ENCODE data around the gene INPP5A. TPM values are rescaled to one million over a fixed set of nuclear protein-coding genes. Genes with fewer than 3 reads are reported as not detected.

Gene INPP5A
- total RNA-seq, 1 donor from 2014 or later = 30.6 TPM

DNA sequence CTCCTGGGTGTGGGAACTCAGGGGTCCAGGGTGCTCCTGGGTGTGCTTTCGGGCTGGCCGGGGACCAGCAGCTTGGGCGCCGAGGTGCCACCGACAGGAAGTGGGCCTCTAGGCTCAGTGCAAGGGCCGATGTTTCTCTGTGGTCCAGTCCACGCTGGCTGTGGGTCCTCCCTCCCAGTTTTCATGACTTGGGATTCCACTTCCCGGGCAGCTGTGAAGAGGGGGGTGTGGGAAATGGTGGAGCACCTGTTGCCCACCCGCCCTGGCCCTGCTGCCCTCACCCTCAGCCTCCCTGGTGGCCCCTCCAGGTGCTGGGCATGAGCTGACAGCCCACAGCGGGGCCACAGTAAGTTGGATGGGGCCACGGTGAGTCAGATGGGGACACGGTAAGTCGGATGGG, 189.8 kb downstream of the INPP5A start:
- peaks cover 33% of the 10 kb centered on the region for H3K36me3 Mint-ChIP-seq (ENCODE audit: insufficient read depth)
- peaks cover 4% of the 10 kb centered on the region for H3K9me3 Mint-ChIP-seq (ENCODE audit: low read depth)
- H3K27ac Mint-ChIP-seq = no peak overlapping the region

DNA sequence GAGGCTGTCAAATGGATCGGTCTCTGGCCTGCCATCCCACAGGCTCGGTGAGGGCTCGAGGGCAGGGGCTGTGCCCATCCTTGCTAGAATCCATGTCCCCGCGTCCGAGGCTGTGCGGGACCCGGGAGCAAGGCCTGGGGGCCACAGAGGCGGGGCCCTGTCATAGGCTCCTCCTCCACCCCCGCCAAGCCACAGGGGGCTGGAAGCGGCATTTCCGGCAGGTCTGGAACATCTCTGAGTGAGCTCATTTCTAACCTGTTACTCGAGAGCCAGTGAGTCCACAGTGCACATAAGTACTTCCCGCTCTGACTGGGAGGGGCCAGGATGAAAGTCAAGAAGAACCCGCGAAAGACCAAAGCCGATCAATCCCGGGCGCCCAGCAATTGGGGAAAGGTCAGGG, 190.7 kb downstream of the INPP5A start:
- no peak overlapping the region for H3K27ac Mint-ChIP-seq
- TF ChIP-seq, protein P1, sequence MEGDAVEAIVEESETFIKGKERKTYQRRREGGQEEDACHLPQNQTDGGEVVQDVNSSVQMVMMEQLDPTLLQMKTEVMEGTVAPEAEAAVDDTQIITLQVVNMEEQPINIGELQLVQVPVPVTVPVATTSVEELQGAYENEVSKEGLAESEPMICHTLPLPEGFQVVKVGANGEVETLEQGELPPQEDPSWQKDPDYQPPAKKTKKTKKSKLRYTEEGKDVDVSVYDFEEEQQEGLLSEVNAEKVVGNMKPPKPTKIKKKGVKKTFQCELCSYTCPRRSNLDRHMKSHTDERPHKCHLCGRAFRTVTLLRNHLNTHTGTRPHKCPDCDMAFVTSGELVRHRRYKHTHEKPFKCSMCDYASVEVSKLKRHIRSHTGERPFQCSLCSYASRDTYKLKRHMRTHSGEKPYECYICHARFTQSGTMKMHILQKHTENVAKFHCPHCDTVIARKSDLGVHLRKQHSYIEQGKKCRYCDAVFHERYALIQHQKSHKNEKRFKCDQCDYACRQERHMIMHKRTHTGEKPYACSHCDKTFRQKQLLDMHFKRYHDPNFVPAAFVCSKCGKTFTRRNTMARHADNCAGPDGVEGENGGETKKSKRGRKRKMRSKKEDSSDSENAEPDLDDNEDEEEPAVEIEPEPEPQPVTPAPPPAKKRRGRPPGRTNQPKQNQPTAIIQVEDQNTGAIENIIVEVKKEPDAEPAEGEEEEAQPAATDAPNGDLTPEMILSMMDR (IDR thresholded peaks at IDR 0.05; ENCODE audit: unreplicated experiment) = no peak
- H3K4me3 Mint-ChIP-seq (ENCODE audit: low read depth) = no peak overlapping the region
- H3K27me3 Mint-ChIP-seq = no peaks in the 10 kb centered on the region
- no peaks in the 10 kb centered on the region for H3K9me3 Mint-ChIP-seq (ENCODE audit: low read depth)
- peaks cover 8% of the 10 kb centered on the region for H3K4me1 Mint-ChIP-seq (ENCODE audit: low read depth)
- H3K36me3 Mint-ChIP-seq (ENCODE audit: insufficient read depth) = peaks cover 27% of the 10 kb centered on the region
- DNase-seq (ENCODE audit: low spot score, unreplicated experiment) = no peak

More for the DNA sequence above, 189.8 kb downstream of the INPP5A start:
- TF ChIP-seq, protein P1 (IDR thresholded peaks at IDR 0.05; ENCODE audit: unreplicated experiment) = no peak
- DNase-seq (ENCODE audit: low spot score, unreplicated experiment) = no peak
- Mint-ChIP-seq H3K4me1 (ENCODE audit: low read depth) (peaks cover 8% of the 10 kb centered on the region), H3K27me3 (no peaks in the 10 kb centered on the region), H3K4me3 (ENCODE audit: low read depth) (no peak overlapping the region)

DNA sequence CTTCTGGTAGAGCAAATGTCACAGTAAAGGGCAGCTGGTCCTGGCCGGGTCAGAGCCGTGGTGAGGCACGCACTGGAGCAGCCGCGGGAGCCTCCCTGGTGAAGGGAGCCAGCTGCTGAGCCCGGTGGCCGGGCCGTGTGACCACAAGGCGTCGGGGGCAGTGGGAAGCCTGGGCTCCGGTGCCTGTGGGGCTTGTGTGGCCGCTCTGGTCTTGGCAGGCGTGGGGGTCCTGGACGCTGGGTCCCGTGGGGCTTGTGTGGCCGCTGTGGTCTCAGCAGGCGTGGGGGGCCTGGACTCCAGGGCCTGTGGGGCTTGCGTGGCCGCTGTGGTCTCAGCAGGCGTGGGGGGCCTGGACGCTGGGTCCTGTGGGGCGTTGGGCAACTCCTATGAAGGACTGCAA, 191.2 kb downstream of the INPP5A start:
- Mint-ChIP-seq H3K4me3 (ENCODE audit: low read depth) (no peak overlapping the region), H3K27ac (no peak overlapping the region), H3K27me3 (no peaks in the 10 kb centered on the region), H3K4me1 (ENCODE audit: low read depth) (peaks cover 8% of the 10 kb centered on the region), H3K36me3 (ENCODE audit: insufficient read depth) (peaks cover 26% of the 10 kb centered on the region), H3K9me3 (ENCODE audit: low read depth) (no peaks in the 10 kb centered on the region)
- TF ChIP-seq, protein P1 (IDR thresholded peaks at IDR 0.05; ENCODE audit: unreplicated experiment) = no peak
- DNase-seq (ENCODE audit: low spot score, unreplicated experiment) = no peak

DNA sequence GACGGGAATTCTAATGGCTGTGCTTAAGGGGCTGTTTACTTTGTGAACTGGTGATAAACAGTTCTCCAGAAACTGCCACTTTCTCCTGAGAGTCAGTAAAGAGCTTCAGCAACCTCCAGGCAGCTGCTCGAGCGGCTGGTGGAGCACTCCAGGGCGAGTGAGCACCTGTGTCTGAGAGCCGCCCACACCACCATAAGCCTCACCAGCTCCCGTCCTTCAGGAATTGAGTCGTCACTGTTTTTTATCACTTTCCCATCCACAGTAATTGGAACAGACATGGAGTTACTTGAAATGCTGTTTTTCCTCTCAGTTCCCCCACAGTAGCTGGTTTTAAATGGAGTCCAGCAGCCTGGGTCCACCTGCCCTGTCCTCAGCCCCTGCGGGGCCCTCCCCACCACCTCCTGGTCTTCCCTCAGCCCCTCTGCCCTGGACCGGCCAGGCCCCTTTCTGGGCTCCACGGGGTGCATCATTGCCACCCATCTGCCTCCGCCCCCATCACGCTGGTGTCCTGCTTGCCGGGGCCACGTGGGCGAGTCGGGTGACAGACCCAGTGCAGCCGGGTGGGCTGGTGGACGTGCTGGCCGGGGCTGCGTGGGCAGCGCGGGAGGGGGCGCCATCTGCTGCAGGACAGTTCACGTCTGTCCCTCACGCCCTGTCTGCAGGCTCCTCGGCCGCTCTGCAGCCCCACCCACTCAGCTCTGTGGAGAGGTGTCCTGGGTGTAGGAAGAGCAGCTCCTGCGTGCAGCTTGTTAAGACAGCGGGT, 192.4 kb downstream of the INPP5A start:
- H3K4me3 Mint-ChIP-seq (ENCODE audit: low read depth) = no peak overlapping the region
- no peak for DNase-seq (ENCODE audit: low spot score, unreplicated experiment)
- no peaks in the 10 kb centered on the region for H3K9me3 Mint-ChIP-seq (ENCODE audit: low read depth)
- peaks cover 8% of the 10 kb centered on the region for H3K4me1 Mint-ChIP-seq (ENCODE audit: low read depth)
- H3K27ac Mint-ChIP-seq = no peak overlapping the region
- TF ChIP-seq, protein P1 (IDR thresholded peaks at IDR 0.05; ENCODE audit: unreplicated experiment) = no peak
- H3K36me3 Mint-ChIP-seq (ENCODE audit: insufficient read depth) = peaks cover 19% of the 10 kb centered on the region
- no peaks in the 10 kb centered on the region for H3K27me3 Mint-ChIP-seq

DNA sequence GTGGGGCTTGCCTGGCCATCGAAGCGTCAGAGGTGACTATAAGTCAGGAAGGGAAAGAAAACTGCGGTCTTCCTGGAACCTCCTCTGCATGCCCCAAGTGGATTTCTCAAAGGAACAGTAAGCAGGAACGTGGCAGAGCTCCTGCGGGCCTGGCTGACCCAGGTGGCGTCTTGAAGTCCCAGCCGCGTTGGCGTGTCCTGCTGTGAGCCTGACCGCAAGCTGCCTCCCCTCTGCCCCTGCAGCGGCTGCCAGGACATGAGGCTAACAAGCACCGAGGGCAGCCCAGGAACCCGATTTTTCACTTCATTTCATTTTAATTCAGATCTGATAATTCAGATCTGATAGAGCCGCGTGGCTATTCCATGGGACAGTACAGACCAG, 193.0 kb downstream of the INPP5A start:
- H3K4me3 Mint-ChIP-seq (ENCODE audit: low read depth) = no peak overlapping the region
- H3K4me1 Mint-ChIP-seq (ENCODE audit: low read depth) = peaks cover 8% of the 10 kb centered on the region
- H3K36me3 Mint-ChIP-seq (ENCODE audit: insufficient read depth) = peaks cover 17% of the 10 kb centered on the region
- no peak for DNase-seq (ENCODE audit: low spot score, unreplicated experiment)
- no peaks in the 10 kb centered on the region for H3K27me3 Mint-ChIP-seq
- no peak overlapping the region for H3K27ac Mint-ChIP-seq
- H3K9me3 Mint-ChIP-seq (ENCODE audit: low read depth) = no peaks in the 10 kb centered on the region
- TF ChIP-seq, protein P1 (IDR thresholded peaks at IDR 0.05; ENCODE audit: unreplicated experiment) = no peak

Data from progenitor cell of endocrine pancreas (in vitro differentiated cells).